K562 (cell line): ENCODE data around the gene INSIG1. TPM values are rescaled to one million over a fixed set of nuclear protein-coding genes. Genes with fewer than 3 reads are reported as not detected.
A peak's percentile ranks its signal among the peaks of the same experiment; 100 is the strongest.

Source experiments
- CBX5 ChIP-seq: IDR thresholded peaks from 2 replicates; pipeline ENCODE4 v1.6.1; 2014; ENCODE audit warnings: low read depth, borderline replicate concordance
- CEBPB ChIP-seq: fragments of 450-650 bp; IDR thresholded peaks from 2 replicates; pipeline ENCODE4 v1.6.1; 2016; ENCODE audit warnings: missing genetic modification characterization, missing compliant biosample characterization
- FOXP1 ChIP-seq: sonication (generic); formaldehyde crosslinking; IDR thresholded peaks from 2 replicates; pipeline ENCODE4 v1.8.0; 2022; ENCODE audit warnings: mild to moderate bottlenecking, missing genetic modification reagents
- KDM5B ChIP-seq: fragments of 200-600 bp; sonication (generic); IDR thresholded peaks from 2 replicates; pipeline ENCODE4 v1.6.1; 2012; ENCODE audit warnings: low read depth, mild to moderate bottlenecking, moderate library complexity, low read length, control low read depth, inconsistent platforms; ENCODE audit not compliant: insufficient replicate concordance
- KLF1 ChIP-seq: fragments of 450-650 bp; IDR thresholded peaks from 2 replicates; pipeline ENCODE4 v1.6.1; 2016; ENCODE audit warnings: missing genetic modification characterization, missing compliant biosample characterization
- MEIS2 ChIP-seq: fragments of 450-650 bp; IDR thresholded peaks from 2 replicates; pipeline ENCODE4 v1.6.1; 2014; ENCODE audit warnings: mild to moderate bottlenecking; ENCODE audit not compliant: partially characterized antibody
- MTF1 ChIP-seq: fragments of 250-450 bp; sonication (Bioruptor Pico); IDR thresholded peaks from 2 replicates; pipeline ENCODE4 v1.9.0; 2021; ENCODE audit warnings: moderate library complexity, mild to moderate bottlenecking, inconsistent platforms, borderline replicate concordance
- NCOA2 ChIP-seq, 2 experiments: fragments of 450-650 bp; IDR thresholded peaks; 2 replicates each; pipeline ENCODE4 v1.6.1; 2018; ENCODE audit warnings: mild to moderate bottlenecking in 2 of 2, moderate library complexity in 1 of 2; ENCODE audit not compliant: partially characterized antibody in 2 of 2
- NELFE ChIP-seq: IDR thresholded peaks from 2 replicates; pipeline ENCODE4 v1.6.1; 2011; ENCODE audit warnings: mild to moderate bottlenecking; ENCODE audit not compliant: insufficient read depth, insufficient read length
- NEUROD1 ChIP-seq: fragments of 150-350 bp; IDR thresholded peaks from 2 replicates; pipeline ENCODE4 v1.6.1; 2014; ENCODE audit warnings: borderline replicate concordance, low read length, low read depth; ENCODE audit not compliant: partially characterized antibody
- NFYB ChIP-seq: IDR thresholded peaks from 2 replicates; pipeline ENCODE4 v1.6.1; 2011; ENCODE audit warnings: mild to moderate bottlenecking, moderate library complexity; ENCODE audit not compliant: insufficient read length; ENCODE audit errors: extremely low read depth
- PRMT5 ChIP-seq: sonication (generic); formaldehyde crosslinking; IDR thresholded peaks from 2 replicates; pipeline ENCODE4 v1.5.0; 2020; ENCODE audit warnings: missing genetic modification reagents
- SMAD1 ChIP-seq: fragments of 150-350 bp; IDR thresholded peaks from 2 replicates; pipeline ENCODE4 v1.6.1; 2014; ENCODE audit warnings: low read length, low read depth; ENCODE audit not compliant: partially characterized antibody
- TAF9B ChIP-seq: fragments of 450-650 bp; IDR thresholded peaks from 2 replicates; pipeline ENCODE4 v1.6.1; 2018; ENCODE audit warnings: mild to moderate bottlenecking; ENCODE audit not compliant: partially characterized antibody
- TCFL5 ChIP-seq: fragments of 250-450 bp; sonication (Bioruptor Pico); conservative IDR thresholded peaks from 2 replicates; pipeline ENCODE4 v1.6.1; 2021; ENCODE audit warnings: mild to moderate bottlenecking, moderate library complexity, matching md5 sums
- ZEB2 ChIP-seq: fragments of 450-650 bp; IDR thresholded peaks from 2 replicates; pipeline ENCODE4 v1.6.1; 2016
- ZNF589 ChIP-seq: fragments of 200-800 bp; sonication (Bioruptor generic); IDR thresholded peaks from 2 replicates; pipeline ENCODE4 v1.6.1; 2016; ENCODE audit warnings: low read depth, missing genetic modification characterization, missing compliant biosample characterization
- ZNF668 ChIP-seq: fragments of 250-450 bp; sonication (Bioruptor Pico); IDR thresholded peaks from 2 replicates; pipeline ENCODE4 v1.8.0; 2022; ENCODE audit warnings: mild to moderate bottlenecking, inconsistent platforms
- ZNF764 ChIP-seq: fragments of 250-450 bp; sonication (Bioruptor Pico); IDR thresholded peaks from 2 replicates; pipeline ENCODE4 v1.4.0; 2020; ENCODE audit warnings: low read depth, mild to moderate bottlenecking, moderate library complexity
- ZSCAN32 ChIP-seq: fragments of 450-650 bp; formaldehyde crosslinking; IDR thresholded peaks from 2 replicates; pipeline ENCODE4 v1.4.0; 2020; ENCODE audit warnings: mild to moderate bottlenecking, moderate library complexity
- polyA plus RNA-seq, 8 experiments: library from polyadenylated mRNA; depleted of rRNA in 4 of 8; stranded (reverse) in 5 of 8; unstranded in 3 of 8; fragments of >200 nt; fragmentation: Nextera tagmentation in 2 of 8; fragmentation: Illumina TruSeq in 1 of 8; extraction: Ambion mirVana in 2 of 8; extraction: Trizol in 1 of 8; gene quantifications; 2 replicates each; pipeline versions ENCODE4 v1.2.1 to v1.2.3, GENCODE V29; 2011 to 2014; ENCODE audit warnings: inconsistent platforms in 1 of 8, missing spikeins in 1 of 8
- total RNA-seq, 7 experiments: library from RNA; depleted of rRNA in 6 of 7; stranded (reverse); fragments of >200 nt in 6 of 7; fragmentation: Illumina TruSeq in 2 of 7; extraction: Trizol in 2 of 7; gene quantifications; 2 replicates each; pipeline versions ENCODE4 v1.2.1 to v1.2.3, GENCODE V29; 2011 to 2021; ENCODE audit warnings: low replicate concordance in 1 of 7
- TF ChIP-seq, protein P1 (sequence below): fragments of 150-350 bp; conservative IDR thresholded peaks from 2 replicates; pipeline ENCODE4 v1.6.1; 2014; ENCODE audit warnings: low read length
- TF ChIP-seq, protein P2 (sequence below): sonication (generic); formaldehyde crosslinking; IDR thresholded peaks from 2 replicates; pipeline ENCODE4 v1.5.0; 2020; ENCODE audit warnings: missing genetic modification reagents

INSIG1 gene
- total and polyA plus RNA-seq, 9 of the 15 experiments (the other 6 are each of a cell fraction or from before 2014, with no cell fraction given): 57.1 to 787 (median 238) TPM

DNA sequence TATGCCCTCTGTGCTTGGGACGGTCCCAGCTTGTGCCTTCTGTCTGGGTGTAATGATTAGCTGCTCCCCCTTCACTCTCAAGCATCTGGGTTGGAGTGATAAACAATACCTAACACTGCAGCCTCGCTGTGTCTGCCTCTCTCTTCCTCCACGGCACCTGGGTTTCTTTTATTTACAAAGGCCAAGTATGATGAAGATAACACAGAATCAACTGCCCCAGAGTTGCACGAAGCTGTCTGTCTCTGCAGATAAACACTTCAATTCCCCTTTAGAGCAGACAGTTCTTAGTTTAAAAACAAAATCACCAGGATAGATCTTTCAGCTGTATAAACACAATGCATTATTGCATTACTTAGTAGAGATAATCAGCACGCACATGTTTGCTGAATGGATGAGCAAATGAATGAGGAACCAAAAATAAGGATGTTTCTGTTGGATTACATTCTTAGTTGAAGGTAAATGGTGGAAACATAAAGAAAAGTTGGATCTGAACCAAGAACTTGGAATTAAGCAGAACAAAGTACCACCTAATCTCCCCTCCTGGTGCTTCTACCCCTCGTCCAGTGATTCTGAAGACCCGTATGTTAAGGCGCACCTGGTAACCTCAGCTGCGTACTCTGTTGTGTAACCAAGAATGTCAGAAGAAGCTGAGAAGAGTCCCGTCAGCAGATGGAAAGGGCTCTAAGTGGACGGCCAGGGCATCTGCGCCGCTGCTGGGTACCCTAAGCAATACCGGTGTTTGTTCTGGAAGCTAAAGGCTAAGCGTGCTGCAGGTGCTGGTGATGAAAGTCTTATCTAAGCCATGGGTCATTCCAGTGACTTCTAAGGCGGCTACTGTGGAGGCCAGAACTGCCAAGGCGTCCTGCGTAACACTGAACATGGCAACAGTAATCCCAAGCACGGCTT is 26.6 kb downstream of the INSIG1 start (continued):
- TF ChIP-seq KDM5B: no peak
- no peak for TF ChIP-seq PRMT5 (CRISPR knock-in tag)
- TF ChIP-seq NELFE: no peak
- TF ChIP-seq MTF1: peak; percentile 65; the same call in 1 of the 2 replicates
- peak; percentile 74; the same call in 1 of the 2 replicates for TF ChIP-seq TCFL5 (CRISPR knock-in tag)
- TF ChIP-seq, protein P1, sequence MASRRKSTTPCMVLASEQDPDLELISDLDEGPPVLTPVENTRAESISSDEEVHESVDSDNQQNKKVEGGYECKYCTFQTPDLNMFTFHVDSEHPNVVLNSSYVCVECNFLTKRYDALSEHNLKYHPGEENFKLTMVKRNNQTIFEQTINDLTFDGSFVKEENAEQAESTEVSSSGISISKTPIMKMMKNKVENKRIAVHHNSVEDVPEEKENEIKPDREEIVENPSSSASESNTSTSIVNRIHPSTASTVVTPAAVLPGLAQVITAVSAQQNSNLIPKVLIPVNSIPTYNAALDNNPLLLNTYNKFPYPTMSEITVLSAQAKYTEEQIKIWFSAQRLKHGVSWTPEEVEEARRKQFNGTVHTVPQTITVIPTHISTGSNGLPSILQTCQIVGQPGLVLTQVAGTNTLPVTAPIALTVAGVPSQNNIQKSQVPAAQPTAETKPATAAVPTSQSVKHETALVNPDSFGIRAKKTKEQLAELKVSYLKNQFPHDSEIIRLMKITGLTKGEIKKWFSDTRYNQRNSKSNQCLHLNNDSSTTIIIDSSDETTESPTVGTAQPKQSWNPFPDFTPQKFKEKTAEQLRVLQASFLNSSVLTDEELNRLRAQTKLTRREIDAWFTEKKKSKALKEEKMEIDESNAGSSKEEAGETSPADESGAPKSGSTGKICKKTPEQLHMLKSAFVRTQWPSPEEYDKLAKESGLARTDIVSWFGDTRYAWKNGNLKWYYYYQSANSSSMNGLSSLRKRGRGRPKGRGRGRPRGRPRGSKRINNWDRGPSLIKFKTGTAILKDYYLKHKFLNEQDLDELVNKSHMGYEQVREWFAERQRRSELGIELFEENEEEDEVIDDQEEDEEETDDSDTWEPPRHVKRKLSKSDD: no peak
- no peak for TF ChIP-seq CBX5
- peak; percentile 73 for TF ChIP-seq NEUROD1
- peak; percentile 96 for TF ChIP-seq CEBPB (tag)
- 0 out of 2 replicates have a peak, but pooled peaks have one; percentile 46 for TF ChIP-seq KLF1 (tag)
- TF ChIP-seq, protein P2, sequence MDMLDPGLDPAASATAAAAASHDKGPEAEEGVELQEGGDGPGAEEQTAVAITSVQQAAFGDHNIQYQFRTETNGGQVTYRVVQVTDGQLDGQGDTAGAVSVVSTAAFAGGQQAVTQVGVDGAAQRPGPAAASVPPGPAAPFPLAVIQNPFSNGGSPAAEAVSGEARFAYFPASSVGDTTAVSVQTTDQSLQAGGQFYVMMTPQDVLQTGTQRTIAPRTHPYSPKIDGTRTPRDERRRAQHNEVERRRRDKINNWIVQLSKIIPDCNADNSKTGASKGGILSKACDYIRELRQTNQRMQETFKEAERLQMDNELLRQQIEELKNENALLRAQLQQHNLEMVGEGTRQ (CRISPR knock-in tag): no peak
- TF ChIP-seq ZSCAN32 (CRISPR knock-in tag): no peak
- TF ChIP-seq MEIS2: peak; percentile 83
- TF ChIP-seq SMAD1: peak; percentile 94
- peak in 1 of 2 experiments; percentile 65 for TF ChIP-seq NCOA2 (IDR thresholded peaks at IDR 0.05; ENCODE audit: partially characterized antibody in 2 of 2)
- TF ChIP-seq TAF9B: peak; percentile 44
- TF ChIP-seq NFYB: no peak
- peak; percentile 91; the same call in 1 of the 2 replicates for TF ChIP-seq FOXP1 (CRISPR knock-in tag)
- TF ChIP-seq ZNF668: peak; percentile 95; the same call in 1 of the 2 replicates
- TF ChIP-seq ZEB2: peak; percentile 98
- 0 out of 2 replicates have a peak, but pooled peaks have one; percentile 47 for TF ChIP-seq ZNF764
- TF ChIP-seq ZNF589 (CRISPR knock-in tag): peak; percentile 99
